ENCODE measurements around the gene YARS1.

Gene YARS1

DNA sequence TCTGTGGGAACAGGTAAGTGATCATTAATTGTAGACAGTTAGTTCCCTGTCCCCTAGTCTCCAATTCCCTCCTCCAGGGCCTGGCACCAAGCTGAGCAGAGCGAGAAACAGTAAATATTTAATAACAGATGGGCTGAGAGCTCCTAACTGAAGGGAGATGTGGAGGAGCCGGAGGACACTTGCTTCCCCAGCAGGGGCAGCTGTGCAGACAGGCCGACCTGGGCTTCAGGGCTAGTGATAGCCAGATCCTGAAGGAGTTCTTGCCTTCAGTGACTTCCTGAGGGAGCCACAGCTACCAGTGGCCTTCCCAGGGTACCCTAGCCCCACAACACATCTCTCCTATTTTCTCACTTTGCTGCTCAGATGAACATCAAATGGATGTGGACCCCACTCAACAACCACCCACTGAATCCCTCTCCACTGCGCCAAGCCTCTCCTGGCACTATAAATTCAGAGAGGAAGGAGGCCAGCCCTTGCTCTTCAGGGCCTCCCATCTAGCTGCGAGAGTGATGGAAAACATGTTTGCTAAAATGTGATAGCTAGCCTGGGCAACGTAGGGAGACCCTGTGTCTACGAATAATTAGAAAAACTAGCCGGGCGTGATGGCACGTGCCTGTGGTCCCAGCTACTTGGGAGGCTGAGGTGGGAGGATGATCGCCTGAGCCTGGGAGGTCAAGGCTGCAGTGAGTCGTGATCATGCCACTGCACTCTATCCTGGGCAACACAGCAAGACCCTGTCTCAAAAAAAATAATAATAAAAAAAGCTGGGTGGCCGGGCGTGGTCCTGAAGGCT lies 87.7 kb downstream of the YARS1 start:
- Histone ChIP-seq H3K9me3 (ENCODE audit: insufficient read depth, low read length) (no peaks in the 10 kb centered on the region), H3K27me3 (ENCODE audit: low read depth, low read length) (no peaks in the 10 kb centered on the region), H2AFZ (ENCODE audit: low read depth, low read length) (no peak overlapping the region), H3K4me2 (ENCODE audit: low read length) (no peak overlapping the region), H4K20me1 (ENCODE audit: insufficient read depth, low read length) (no peaks in the 10 kb centered on the region), H3K4me1 (ENCODE audit: low read length) (no peaks in the 10 kb centered on the region), H3K9ac (ENCODE audit: low read length) (no peak overlapping the region), H3K36me3 (replicated peaks; ENCODE audit: low read depth, low read length) (no peaks in the 10 kb centered on the region), H3K79me2 (ENCODE audit: low read length) (no peaks in the 10 kb centered on the region), H3K4me3 (ENCODE audit: low read length) (no peak overlapping the region), H3K27ac (ENCODE audit: low read length) (no peak overlapping the region)
- TF ChIP-seq, protein P1, sequence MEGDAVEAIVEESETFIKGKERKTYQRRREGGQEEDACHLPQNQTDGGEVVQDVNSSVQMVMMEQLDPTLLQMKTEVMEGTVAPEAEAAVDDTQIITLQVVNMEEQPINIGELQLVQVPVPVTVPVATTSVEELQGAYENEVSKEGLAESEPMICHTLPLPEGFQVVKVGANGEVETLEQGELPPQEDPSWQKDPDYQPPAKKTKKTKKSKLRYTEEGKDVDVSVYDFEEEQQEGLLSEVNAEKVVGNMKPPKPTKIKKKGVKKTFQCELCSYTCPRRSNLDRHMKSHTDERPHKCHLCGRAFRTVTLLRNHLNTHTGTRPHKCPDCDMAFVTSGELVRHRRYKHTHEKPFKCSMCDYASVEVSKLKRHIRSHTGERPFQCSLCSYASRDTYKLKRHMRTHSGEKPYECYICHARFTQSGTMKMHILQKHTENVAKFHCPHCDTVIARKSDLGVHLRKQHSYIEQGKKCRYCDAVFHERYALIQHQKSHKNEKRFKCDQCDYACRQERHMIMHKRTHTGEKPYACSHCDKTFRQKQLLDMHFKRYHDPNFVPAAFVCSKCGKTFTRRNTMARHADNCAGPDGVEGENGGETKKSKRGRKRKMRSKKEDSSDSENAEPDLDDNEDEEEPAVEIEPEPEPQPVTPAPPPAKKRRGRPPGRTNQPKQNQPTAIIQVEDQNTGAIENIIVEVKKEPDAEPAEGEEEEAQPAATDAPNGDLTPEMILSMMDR (IDR thresholded peaks at IDR 0.05; ENCODE audit: low read depth, low read length) = no peak
- TF ChIP-seq EZH2phosphoT487 (IDR thresholded peaks at IDR 0.05; ENCODE audit: low read depth) = no peak

DNA sequence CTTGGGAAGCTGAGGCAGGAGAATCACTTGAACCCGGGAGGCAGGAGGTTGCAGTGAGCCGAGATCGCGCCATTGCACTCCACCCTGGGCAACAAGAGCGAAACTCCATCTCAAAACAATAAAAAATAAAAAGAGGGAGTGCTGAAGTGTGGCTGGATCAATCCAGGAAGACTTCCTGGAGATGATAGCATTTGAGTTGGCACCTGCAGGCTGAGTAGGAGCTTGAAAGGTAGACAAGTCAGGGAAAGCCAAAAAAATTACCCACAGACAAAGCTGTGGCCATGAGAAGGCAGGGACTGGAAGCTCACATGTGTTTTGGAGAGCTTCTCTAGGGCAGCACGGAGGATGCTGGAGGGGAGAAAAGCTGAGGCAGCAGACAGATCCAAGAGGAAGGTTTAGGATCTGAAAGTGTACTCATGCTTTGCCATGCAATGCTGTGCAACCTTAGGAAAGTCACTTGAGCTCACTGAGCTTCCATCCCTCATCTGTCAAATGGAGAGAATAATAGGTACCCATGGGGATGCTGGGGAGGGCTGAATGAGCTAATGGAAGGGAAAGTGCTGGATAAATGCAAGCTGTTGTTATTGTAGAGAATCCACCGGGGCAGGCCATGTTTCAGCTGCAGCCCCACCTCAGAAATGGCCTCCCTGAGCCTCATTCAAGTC lies 88.6 kb downstream of the YARS1 start:
- TF ChIP-seq EZH2phosphoT487 (IDR thresholded peaks at IDR 0.05; ENCODE audit: low read depth) = no peak
- TF ChIP-seq, protein P1 (IDR thresholded peaks at IDR 0.05; ENCODE audit: low read depth, low read length) = no peak
- H3K79me2 ChIP-seq (ENCODE audit: low read length) = no peaks in the 10 kb centered on the region
- H2AFZ ChIP-seq (ENCODE audit: low read depth, low read length) = no peak overlapping the region
- H3K9ac ChIP-seq (ENCODE audit: low read length) = no peak overlapping the region
- H3K27ac ChIP-seq (ENCODE audit: low read length) = no peak overlapping the region
- no peaks in the 10 kb centered on the region for H3K27me3 ChIP-seq (ENCODE audit: low read depth, low read length)
- no peaks in the 10 kb centered on the region for H4K20me1 ChIP-seq (ENCODE audit: insufficient read depth, low read length)
- H3K4me3 ChIP-seq (ENCODE audit: low read length) = no peak overlapping the region
- H3K4me1 ChIP-seq (ENCODE audit: low read length) = no peaks in the 10 kb centered on the region
- H3K9me3 ChIP-seq (ENCODE audit: insufficient read depth, low read length) = no peaks in the 10 kb centered on the region
- no peaks in the 10 kb centered on the region for H3K36me3 ChIP-seq (replicated peaks; ENCODE audit: low read depth, low read length)
- no peak overlapping the region for H3K4me2 ChIP-seq (ENCODE audit: low read length)

DNA sequence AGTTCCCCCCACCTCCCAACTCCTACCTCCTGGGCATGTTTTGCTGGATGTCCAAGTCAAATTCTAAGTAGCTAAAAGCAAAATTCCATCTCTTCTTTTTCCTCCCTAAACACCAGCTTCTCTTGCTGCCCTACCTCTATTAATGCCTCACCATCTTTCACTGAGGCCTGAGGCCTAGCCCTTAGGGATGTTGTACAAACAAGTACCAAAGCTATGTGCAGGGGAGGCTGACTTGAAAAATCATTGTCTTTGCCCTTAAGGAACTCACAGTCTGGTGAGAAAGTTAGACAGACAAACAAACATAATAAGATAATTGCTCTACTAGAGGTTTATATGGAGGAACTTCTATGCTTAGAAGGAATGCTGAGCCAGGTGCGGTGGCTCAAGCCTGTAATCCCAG lies 89.3 kb downstream of the YARS1 start:
- Histone ChIP-seq H2AFZ (ENCODE audit: low read depth, low read length) (no peak overlapping the region), H3K4me1 (ENCODE audit: low read length) (no peaks in the 10 kb centered on the region), H3K4me2 (ENCODE audit: low read length) (no peak overlapping the region)

DNA sequence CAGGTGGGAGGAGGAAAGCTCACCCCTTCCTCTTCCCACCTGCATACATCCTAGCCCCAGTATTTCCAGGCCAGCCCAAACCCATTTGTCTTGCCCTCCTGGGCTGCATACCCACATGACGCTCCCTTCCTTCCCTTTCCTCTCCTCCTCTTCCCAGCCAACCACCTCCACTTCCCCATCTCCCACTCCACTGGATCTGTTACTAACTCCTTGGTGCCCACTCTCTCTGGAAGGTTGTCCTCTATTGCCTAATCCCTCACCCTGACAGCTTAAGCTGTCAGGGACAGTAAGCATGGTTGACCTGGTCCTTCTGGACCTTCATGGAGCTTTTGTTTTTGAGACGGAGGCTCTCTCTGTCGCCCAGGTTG lies 91.6 kb downstream of the YARS1 start:
- H3K27ac ChIP-seq (ENCODE audit: low read length) = no peak overlapping the region
- H3K9me3 ChIP-seq (ENCODE audit: insufficient read depth, low read length) = no peaks in the 10 kb centered on the region
- no peaks in the 10 kb centered on the region for H3K27me3 ChIP-seq (ENCODE audit: low read depth, low read length)
- no peak overlapping the region for H3K4me2 ChIP-seq (ENCODE audit: low read length)
- TF ChIP-seq, protein P1 (IDR thresholded peaks at IDR 0.05; ENCODE audit: low read depth, low read length) = no peak
- TF ChIP-seq EZH2phosphoT487 (IDR thresholded peaks at IDR 0.05; ENCODE audit: low read depth) = no peak
- no peak overlapping the region for H3K4me3 ChIP-seq (ENCODE audit: low read length)
- H3K4me1 ChIP-seq (ENCODE audit: low read length) = no peaks in the 10 kb centered on the region
- H3K79me2 ChIP-seq (ENCODE audit: low read length) = no peaks in the 10 kb centered on the region
- no peaks in the 10 kb centered on the region for H4K20me1 ChIP-seq (ENCODE audit: insufficient read depth, low read length)
- H3K36me3 ChIP-seq (replicated peaks; ENCODE audit: low read depth, low read length) = no peaks in the 10 kb centered on the region
- H3K9ac ChIP-seq (ENCODE audit: low read length) = no peak overlapping the region
- H2AFZ ChIP-seq (ENCODE audit: low read depth, low read length) = no peak overlapping the region

More for the DNA sequence above, 89.3 kb downstream of the YARS1 start:
- Histone ChIP-seq H3K9ac (ENCODE audit: low read length) (no peak overlapping the region), H3K27me3 (ENCODE audit: low read depth, low read length) (no peaks in the 10 kb centered on the region), H3K27ac (ENCODE audit: low read length) (no peak overlapping the region), H3K4me3 (ENCODE audit: low read length) (no peak overlapping the region), H3K9me3 (ENCODE audit: insufficient read depth, low read length) (no peaks in the 10 kb centered on the region), H3K36me3 (replicated peaks; ENCODE audit: low read depth, low read length) (no peaks in the 10 kb centered on the region), H3K79me2 (ENCODE audit: low read length) (no peaks in the 10 kb centered on the region), H4K20me1 (ENCODE audit: insufficient read depth, low read length) (no peaks in the 10 kb centered on the region)
- TF ChIP-seq EZH2phosphoT487 (IDR thresholded peaks at IDR 0.05; ENCODE audit: low read depth) = no peak
- TF ChIP-seq, protein P1 (IDR thresholded peaks at IDR 0.05; ENCODE audit: low read depth, low read length) = no peak

Data from OCI-LY3 (cell line).